Esophagus muscularis mucosa (tissue), 4 donors: ENCODE measurements around the gene LRTM2.

Experiments used
- EP300 ChIP-seq: sonication (generic); formaldehyde crosslinking; IDR thresholded peaks from one replicate; pipeline ENCODE4 v1.6.1; 2017; ENCODE audit warnings: antibody characterized with exemption
- POLR2A ChIP-seq: fragments of 450-650 bp; IDR thresholded peaks from one replicate; pipeline ENCODE4 v1.6.1; 2017; ENCODE audit warnings: antibody characterized with exemption, moderate library complexity, mild to moderate bottlenecking, low read depth
- TF ChIP-seq, protein P1 (sequence below), 3 experiments: fragments of 200-600 bp in 2 of 3; fragments of 450-650 bp in 1 of 3; sonication (generic) in 2 of 3; IDR thresholded peaks; one replicate each; pipeline ENCODE4 v1.5.1; 2017 to 2019; ENCODE audit warnings: antibody characterized with exemption in 3 of 3, mild to moderate bottlenecking in 2 of 3, moderate library complexity in 1 of 3

DNA sequence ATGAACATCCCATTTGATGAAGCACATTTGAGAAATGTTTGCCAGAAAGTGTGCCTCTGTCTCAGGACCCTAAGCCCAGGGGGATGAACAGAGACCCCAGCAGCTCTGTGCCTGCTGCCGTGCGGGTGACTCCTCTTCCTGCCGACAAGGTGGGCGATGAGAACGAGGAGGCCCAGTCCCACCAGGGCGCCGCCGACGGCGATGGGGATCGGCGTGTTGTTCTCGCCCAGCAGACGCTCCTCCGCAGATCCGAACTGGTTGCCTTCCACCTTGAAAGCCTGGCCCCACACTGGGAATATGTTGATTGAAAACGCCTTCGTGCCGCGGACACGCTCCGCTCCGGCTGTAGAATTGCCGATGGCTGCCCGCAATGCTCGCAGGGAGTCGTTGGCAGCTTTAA is 44.1 kb downstream of the LRTM2 start:
- TF ChIP-seq, protein P1, sequence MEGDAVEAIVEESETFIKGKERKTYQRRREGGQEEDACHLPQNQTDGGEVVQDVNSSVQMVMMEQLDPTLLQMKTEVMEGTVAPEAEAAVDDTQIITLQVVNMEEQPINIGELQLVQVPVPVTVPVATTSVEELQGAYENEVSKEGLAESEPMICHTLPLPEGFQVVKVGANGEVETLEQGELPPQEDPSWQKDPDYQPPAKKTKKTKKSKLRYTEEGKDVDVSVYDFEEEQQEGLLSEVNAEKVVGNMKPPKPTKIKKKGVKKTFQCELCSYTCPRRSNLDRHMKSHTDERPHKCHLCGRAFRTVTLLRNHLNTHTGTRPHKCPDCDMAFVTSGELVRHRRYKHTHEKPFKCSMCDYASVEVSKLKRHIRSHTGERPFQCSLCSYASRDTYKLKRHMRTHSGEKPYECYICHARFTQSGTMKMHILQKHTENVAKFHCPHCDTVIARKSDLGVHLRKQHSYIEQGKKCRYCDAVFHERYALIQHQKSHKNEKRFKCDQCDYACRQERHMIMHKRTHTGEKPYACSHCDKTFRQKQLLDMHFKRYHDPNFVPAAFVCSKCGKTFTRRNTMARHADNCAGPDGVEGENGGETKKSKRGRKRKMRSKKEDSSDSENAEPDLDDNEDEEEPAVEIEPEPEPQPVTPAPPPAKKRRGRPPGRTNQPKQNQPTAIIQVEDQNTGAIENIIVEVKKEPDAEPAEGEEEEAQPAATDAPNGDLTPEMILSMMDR (IDR thresholded peaks at IDR 0.05), result no peak
- TF ChIP-seq POLR2A (no peak), EP300 (no peak)
